ENCODE results near the gene CCL17. TPM values are rescaled to one million over a fixed set of nuclear protein-coding genes. Genes with fewer than 3 reads are reported as not detected.

Gene CCL17
- total RNA-seq, 1 experiment from 2014 or later: not detected

- no peaks in the 10 kb centered on the region for H3K9me3 Mint-ChIP-seq (ENCODE audit: unreplicated experiment)
- H3K4me1 Mint-ChIP-seq (ENCODE audit: low read depth, unreplicated experiment): peaks cover 23% of the 10 kb centered on the region
- H3K27me3 ChIP-seq (replicated peaks; ENCODE audit: control insufficient read depth, insufficient read depth, low read length): no peaks in the 10 kb centered on the region
- no TSS peak for BruUV-seq (replicated peaks)
- H3K27me3 Mint-ChIP-seq (ENCODE audit: insufficient read depth, unreplicated experiment): no peaks in the 10 kb centered on the region
- TF ChIP-seq, protein P1, sequence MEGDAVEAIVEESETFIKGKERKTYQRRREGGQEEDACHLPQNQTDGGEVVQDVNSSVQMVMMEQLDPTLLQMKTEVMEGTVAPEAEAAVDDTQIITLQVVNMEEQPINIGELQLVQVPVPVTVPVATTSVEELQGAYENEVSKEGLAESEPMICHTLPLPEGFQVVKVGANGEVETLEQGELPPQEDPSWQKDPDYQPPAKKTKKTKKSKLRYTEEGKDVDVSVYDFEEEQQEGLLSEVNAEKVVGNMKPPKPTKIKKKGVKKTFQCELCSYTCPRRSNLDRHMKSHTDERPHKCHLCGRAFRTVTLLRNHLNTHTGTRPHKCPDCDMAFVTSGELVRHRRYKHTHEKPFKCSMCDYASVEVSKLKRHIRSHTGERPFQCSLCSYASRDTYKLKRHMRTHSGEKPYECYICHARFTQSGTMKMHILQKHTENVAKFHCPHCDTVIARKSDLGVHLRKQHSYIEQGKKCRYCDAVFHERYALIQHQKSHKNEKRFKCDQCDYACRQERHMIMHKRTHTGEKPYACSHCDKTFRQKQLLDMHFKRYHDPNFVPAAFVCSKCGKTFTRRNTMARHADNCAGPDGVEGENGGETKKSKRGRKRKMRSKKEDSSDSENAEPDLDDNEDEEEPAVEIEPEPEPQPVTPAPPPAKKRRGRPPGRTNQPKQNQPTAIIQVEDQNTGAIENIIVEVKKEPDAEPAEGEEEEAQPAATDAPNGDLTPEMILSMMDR (IDR thresholded peaks at IDR 0.05; ENCODE audit: insufficient read depth in 1 of 2, low read depth in 1 of 2, low read length in 1 of 2, severe bottlenecking in 1 of 2, unreplicated experiment in 1 of 2): no peak
- H3K36me3 Mint-ChIP-seq (ENCODE audit: insufficient read depth, unreplicated experiment): no peaks in the 10 kb centered on the region
- peaks cover 15% of the 10 kb centered on the region for H3K4me1 ChIP-seq
- H3K4me3 Mint-ChIP-seq (ENCODE audit: unreplicated experiment): no peak overlapping the region
- H3K27ac Mint-ChIP-seq (ENCODE audit: unreplicated experiment): no peak overlapping the region
- CTCF ChIA-PET: no interaction called here
- no peaks in the 10 kb centered on the region for H3K36me3 ChIP-seq (ENCODE audit: control insufficient read depth, insufficient read depth, low read length)
- no peak for DNase-seq
- POLR2A ChIA-PET: no interaction called here
- H3K4me3 ChIP-seq (ENCODE audit: low read depth, low read length): no peak overlapping the region
- intact Hi-C loops (cut with micrococcal nuclease; ENCODE audit: unreplicated experiment): no loop called here
- H3K9me3 ChIP-seq: no peaks in the 10 kb centered on the region
Observed at GRCh38 chr16:57389087-57389468, 15.5 kb upstream of the CCL17 start.

DNA sequence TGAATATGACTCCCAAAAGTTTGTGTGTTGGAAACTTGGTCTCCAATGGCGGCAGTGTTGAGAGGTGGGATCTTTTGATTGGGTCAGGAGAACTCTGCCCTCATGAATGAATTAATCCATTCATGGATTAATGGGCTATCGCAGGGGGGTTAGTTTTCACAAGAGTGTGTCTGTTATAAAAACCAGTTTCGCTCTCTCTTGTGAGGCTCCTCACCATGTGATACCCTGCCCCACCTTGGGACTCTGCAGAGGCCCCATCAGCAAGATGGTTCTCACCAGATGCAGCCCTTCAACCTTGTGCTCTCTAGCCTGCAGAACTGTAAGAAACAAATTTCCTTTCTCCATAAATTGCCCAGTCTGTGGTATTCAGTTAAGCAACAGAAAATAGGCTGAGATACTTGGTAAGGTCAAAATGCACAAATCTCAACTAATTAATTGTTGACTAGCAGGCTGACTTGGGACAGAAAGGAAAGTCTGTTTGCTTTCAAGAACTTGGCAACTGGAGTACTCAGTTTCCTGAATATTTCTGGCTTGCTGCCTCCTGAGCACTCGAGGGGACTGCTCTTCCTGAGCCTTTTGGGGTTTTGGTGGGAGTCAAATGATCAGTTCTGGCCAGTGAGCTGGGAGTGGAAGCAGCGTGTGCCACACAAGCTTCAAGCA, 13.8 kb upstream of the CCL17 start:
- 0 out of 2 replicates have a peak, but pooled peaks cover 9% of the 10 kb centered on the region for H3K4me1 ChIP-seq
- H3K36me3 Mint-ChIP-seq (ENCODE audit: insufficient read depth, unreplicated experiment): no peaks in the 10 kb centered on the region
- no peak overlapping the region for H3K4me3 ChIP-seq (ENCODE audit: low read depth, low read length)
- H3K36me3 ChIP-seq (ENCODE audit: control insufficient read depth, insufficient read depth, low read length): no peaks in the 10 kb centered on the region
- no peak overlapping the region for H3K27ac Mint-ChIP-seq (ENCODE audit: unreplicated experiment)
- peaks cover 7% of the 10 kb centered on the region; the same call in 1 of the 2 replicates for H3K9me3 ChIP-seq
- H3K4me1 Mint-ChIP-seq (ENCODE audit: low read depth, unreplicated experiment): peaks cover 17% of the 10 kb centered on the region
- H3K9me3 Mint-ChIP-seq (ENCODE audit: unreplicated experiment): no peaks in the 10 kb centered on the region
- BruUV-seq (replicated peaks): no TSS peak
- ChIA-PET POLR2A (no interaction called here), CTCF (no interaction called here)
- TF ChIP-seq, protein P1 (IDR thresholded peaks at IDR 0.05; ENCODE audit: insufficient read depth in 1 of 2, low read depth in 1 of 2, low read length in 1 of 2, severe bottlenecking in 1 of 2, unreplicated experiment in 1 of 2): no peak
- no peak overlapping the region for H3K4me3 Mint-ChIP-seq (ENCODE audit: unreplicated experiment)
- DNase-seq: no peak
- intact Hi-C loops (cut with micrococcal nuclease; ENCODE audit: unreplicated experiment): no loop called here
- H3K27me3 ChIP-seq (replicated peaks; ENCODE audit: control insufficient read depth, insufficient read depth, low read length): no peaks in the 10 kb centered on the region
- no peaks in the 10 kb centered on the region for H3K27me3 Mint-ChIP-seq (ENCODE audit: insufficient read depth, unreplicated experiment)

DNA sequence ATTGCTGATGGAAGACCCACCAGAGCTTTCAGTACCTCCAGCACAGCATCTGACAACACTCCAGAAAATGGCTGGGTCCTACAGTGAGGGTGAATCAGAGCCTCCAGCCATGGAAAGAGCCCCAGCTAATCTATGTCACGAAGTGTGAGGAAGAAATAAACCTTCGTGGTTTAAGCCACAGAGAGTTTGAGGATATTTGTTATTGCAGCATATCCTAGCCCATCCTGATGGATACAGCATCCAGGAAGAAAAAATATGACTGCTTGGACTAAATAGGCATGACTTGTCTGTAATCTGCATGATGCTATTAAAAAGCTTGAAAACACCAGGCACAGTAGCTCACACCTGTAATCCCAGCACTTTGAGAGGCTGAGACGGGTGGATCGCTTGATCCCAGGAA, 13.3 kb upstream of the CCL17 start:
- TF ChIP-seq, protein P1 (IDR thresholded peaks at IDR 0.05; ENCODE audit: insufficient read depth in 1 of 2, low read depth in 1 of 2, low read length in 1 of 2, severe bottlenecking in 1 of 2, unreplicated experiment in 1 of 2): no peak
- CTCF ChIA-PET: no interaction called here
- Histone ChIP-seq H3K4me3 (ENCODE audit: low read depth, low read length) (no peak overlapping the region), H3K9me3 (peaks cover 7% of the 10 kb centered on the region; the same call in 1 of the 2 replicates), H3K27me3 (replicated peaks; ENCODE audit: control insufficient read depth, insufficient read depth, low read length) (no peaks in the 10 kb centered on the region), H3K36me3 (ENCODE audit: control insufficient read depth, insufficient read depth, low read length) (no peaks in the 10 kb centered on the region), H3K4me1 (0 out of 2 replicates have a peak, but pooled peaks cover 9% of the 10 kb centered on the region)
- no peak overlapping the region for H3K4me3 Mint-ChIP-seq (ENCODE audit: unreplicated experiment)
- no peaks in the 10 kb centered on the region for H3K36me3 Mint-ChIP-seq (ENCODE audit: insufficient read depth, unreplicated experiment)
- DNase-seq: no peak
- POLR2A ChIA-PET: no interaction called here
- H3K27ac Mint-ChIP-seq (ENCODE audit: unreplicated experiment): no peak overlapping the region
- intact Hi-C loops (cut with micrococcal nuclease; ENCODE audit: unreplicated experiment): no loop called here
- no TSS peak for BruUV-seq (replicated peaks)
- peaks cover 17% of the 10 kb centered on the region for H3K4me1 Mint-ChIP-seq (ENCODE audit: low read depth, unreplicated experiment)
- H3K27me3 Mint-ChIP-seq (ENCODE audit: insufficient read depth, unreplicated experiment): no peaks in the 10 kb centered on the region
- no peaks in the 10 kb centered on the region for H3K9me3 Mint-ChIP-seq (ENCODE audit: unreplicated experiment)

Measured in Caco-2 (cell line).